ENCODE results near the gene REC8. TPM values are rescaled to one million over a fixed set of nuclear protein-coding genes. Genes with fewer than 3 reads are reported as not detected.
A peak's percentile ranks its signal among the peaks of the same experiment; 100 is the strongest.

Gene REC8
- total RNA-seq, 1 experiment from 2014 or later: 7.6 TPM

- Histone ChIP-seq H2AFZ (ENCODE audit: low read depth, low read length, poor library complexity, severe bottlenecking) (no peak within 1 kb of the TSS), H3K79me2 (ENCODE audit: insufficient read depth, low read length) (peaks cover 54% of the 10 kb centered on the region)
- DNase-seq (ENCODE audit: low read depth, low spot score): peak; percentile 94
Observed at GRCh38 chr14:24146453-24146977, 25.4 kb upstream of the REC8 start, which contains the start of gene PSME2. PSME2 (minus strand) TSS chr14:24146610; CDS start chr14:24146581, 29 bp downstream.

GRCh38 chr14:24146978-24147760, 24.7 kb upstream of the REC8 start, which contains the start of gene RNF31:
RNF31 (plus strand) TSS chr14:24147498; CDS start chr14:24147699, 201 bp downstream.
- Histone ChIP-seq H3K9ac (ENCODE audit: low read length) (peak within 1 kb of the TSS; percentile 86), H4K20me1 (ENCODE audit: insufficient read depth) (no peaks in the 10 kb centered on the region), H3K9me2 (ENCODE audit: insufficient read depth) (no peaks in the 10 kb centered on the region), H3K36me3 (ENCODE audit: control insufficient read depth in 1 of 2, insufficient read depth in 2 of 2, low read length in 2 of 2) (peaks cover 34 to 37% of the 10 kb centered on the region in 2 experiments), H3K27ac (ENCODE audit: low read depth, low read length) (peak within 1 kb of the TSS; percentile 95), H3K4me3 (replicated peaks in 1 of 2; ENCODE audit: low read depth in 1 of 2, low read length in 2 of 2) (peak within 1 kb of the TSS; percentile 97 to 99), H2AFZ (ENCODE audit: low read depth, low read length, poor library complexity, severe bottlenecking) (no peak within 1 kb of the TSS), H3K9me3 (ENCODE audit: control insufficient read depth in 1 of 2, insufficient read depth in 1 of 2, low read depth in 1 of 2, low read length in 2 of 2) (no peaks in the 10 kb centered on the region), H3K27me3 (ENCODE audit: insufficient read depth, low read length) (no peaks in the 10 kb centered on the region), H3K4me2 (ENCODE audit: low read length) (peak within 1 kb of the TSS; percentile 92), H3K79me2 (ENCODE audit: insufficient read depth, low read length) (peaks cover 58% of the 10 kb centered on the region), H3K4me1 (ENCODE audit: control insufficient read depth in 1 of 2, insufficient read depth in 2 of 2, low read length in 2 of 2) (peaks cover 17 to 23% of the 10 kb centered on the region in 2 experiments)
- CTCF ChIA-PET: interaction anchor here (0.6 to 3.9 kb wide), 13 partner anchors 8 to 284 kb away, joined by 3 to 19 read pairs (median 3); partner anchors contain the start of genes CIDEB, DCAF11, IRF9 and NRL
- DNase-seq (ENCODE audit: low read depth, low spot score): peak; percentile 96
- peak; percentile 88 for ATAC-seq
- POLR2A ChIA-PET: interaction anchor here (0.7 to 2.3 kb wide), 13 partner anchors 9 to 284 kb away, joined by 3 to 24 read pairs (median 4); partner anchors contain the start of genes DCAF11, IPO4, IRF9 and NRL
- intact Hi-C loops (cut with micrococcal nuclease): loop anchor here (1.0 kb wide), 1 partner anchor 33 kb away; the partner anchor contains the start of genes DCAF11 and NRL
- no TSS peak for BruUV-seq (replicated peaks)
- RAD21 ChIA-PET (ENCODE audit: low non-redundant PET in 1 of 2, low total read pairs in 2 of 2, uncharacterized antibody in 2 of 2, unreplicated experiment in 2 of 2): interaction anchor here (0.6 to 1.2 kb wide), 3 partner anchors 11 to 38 kb away, joined by 3 to 4 read pairs (median 4); partner anchors contain the start of genes IRF9 (in 1 of the 2) and PSME1 (in 1 of the 2)
- no peak for TF ChIP-seq ZNF274 (IDR thresholded peaks at IDR 0.05; ENCODE audit: low read depth, low read length)
- no peak for TF ChIP-seq TCF7L2 (IDR thresholded peaks at IDR 0.05; ENCODE audit: borderline replicate concordance, extremely low read depth, insufficient read depth, insufficient read length)
- TF ChIP-seq ZBTB33 (IDR thresholded peaks at IDR 0.05; ENCODE audit: extremely low read depth, insufficient replicate concordance, low read length): no peak
- no peak for TF ChIP-seq EGR1 (IDR thresholded peaks at IDR 0.05; ENCODE audit: low read depth)
- TF ChIP-seq POLR2AphosphoS5 (IDR thresholded peaks at IDR 0.05; ENCODE audit: low read depth, low read length): peak; percentile 76
- no peak for TF ChIP-seq SP1 (IDR thresholded peaks at IDR 0.05; ENCODE audit: low read depth)
- no peak for TF ChIP-seq YY1 (IDR thresholded peaks at IDR 0.05; ENCODE audit: extremely low read depth, insufficient replicate concordance, low read depth, low read length)
- peak; percentile 84 for TF ChIP-seq ZFX (IDR thresholded peaks at IDR 0.05)
- TF ChIP-seq SRF (IDR thresholded peaks at IDR 0.05; ENCODE audit: low read depth): no peak
- TF ChIP-seq RAD21 (IDR thresholded peaks at IDR 0.05; ENCODE audit: low read depth): no peak
- TF ChIP-seq FOSL1 (IDR thresholded peaks at IDR 0.05; ENCODE audit: low read depth): no peak
- no peak for TF ChIP-seq ELF1 (IDR thresholded peaks at IDR 0.05; ENCODE audit: borderline replicate concordance, low read depth)
- no peak for TF ChIP-seq POLR2A (IDR thresholded peaks at IDR 0.05; ENCODE audit: borderline replicate concordance, extremely low read depth, insufficient read depth, insufficient read length)
- TF ChIP-seq CBX3 (IDR thresholded peaks at IDR 0.05; ENCODE audit: low read depth): no peak

More at GRCh38 chr14:24146453-24146977, 25.4 kb upstream of the REC8 start, which contains the start of gene PSME2:
- no peaks in the 10 kb centered on the region for H3K9me2 ChIP-seq (ENCODE audit: insufficient read depth)
- H3K27ac ChIP-seq (ENCODE audit: low read depth, low read length): peak within 1 kb of the TSS; percentile 95
- no peaks in the 10 kb centered on the region for H3K9me3 ChIP-seq (ENCODE audit: control insufficient read depth in 1 of 2, insufficient read depth in 1 of 2, low read depth in 1 of 2, low read length in 2 of 2)
- H3K9ac ChIP-seq (ENCODE audit: low read length): peak within 1 kb of the TSS; percentile 86
- H3K27me3 ChIP-seq (ENCODE audit: insufficient read depth, low read length): no peaks in the 10 kb centered on the region
- ChIA-PET RAD21 (ENCODE audit: low non-redundant PET in 1 of 2, low total read pairs in 2 of 2, uncharacterized antibody in 2 of 2, unreplicated experiment in 2 of 2) (interaction anchor here (0.6 to 1.2 kb wide), 3 partner anchors 11 to 37 kb away, joined by 3 to 4 read pairs (median 4); partner anchors contain the start of genes IRF9 (in 1 of the 2) and PSME1 (in 1 of the 2)), CTCF (interaction anchor here (0.6 to 3.9 kb wide), 13 partner anchors 9 to 285 kb away, joined by 3 to 19 read pairs (median 3); partner anchors contain the start of genes CIDEB, DCAF11, IRF9 and NRL), POLR2A (interaction anchor here (0.7 to 2.3 kb wide), 14 partner anchors 9 to 285 kb away, joined by 3 to 24 read pairs (median 4); partner anchors contain the start of genes DCAF11, IPO4, IRF9 and NRL)
- H3K4me2 ChIP-seq (ENCODE audit: low read length): peak within 1 kb of the TSS; percentile 92
- BruUV-seq (replicated peaks): no TSS peak
- H3K4me1 ChIP-seq (ENCODE audit: control insufficient read depth in 1 of 2, insufficient read depth in 2 of 2, low read length in 2 of 2): peaks cover 19 to 27% of the 10 kb centered on the region in 2 experiments
- H3K4me3 ChIP-seq (replicated peaks in 1 of 2; ENCODE audit: low read depth in 1 of 2, low read length in 2 of 2): peak within 1 kb of the TSS; percentile 97 to 99
- peak; percentile 48 for TF ChIP-seq POLR2A (IDR thresholded peaks at IDR 0.05; ENCODE audit: borderline replicate concordance, extremely low read depth, insufficient read depth, insufficient read length)
- TF ChIP-seq POLR2AphosphoS5 (IDR thresholded peaks at IDR 0.05; ENCODE audit: low read depth, low read length): peak; percentile 71; the same call in 1 of the 2 replicates
- TF ChIP-seq YY1 (IDR thresholded peaks at IDR 0.05; ENCODE audit: extremely low read depth, insufficient replicate concordance, low read depth, low read length): peak; percentile 42
- no peak for TF ChIP-seq EZH2phosphoT487 (IDR thresholded peaks at IDR 0.05; ENCODE audit: borderline replicate concordance)
- intact Hi-C loops (cut with micrococcal nuclease): loop anchor here (1.0 kb wide), 1 partner anchor 32 kb away; the partner anchor contains the start of genes DCAF11 and NRL
- H4K20me1 ChIP-seq (ENCODE audit: insufficient read depth): no peaks in the 10 kb centered on the region
- H3K36me3 ChIP-seq (ENCODE audit: control insufficient read depth in 1 of 2, insufficient read depth in 2 of 2, low read length in 2 of 2): peaks cover 29 to 32% of the 10 kb centered on the region in 2 experiments; a peak in 3 of 4 replicates
- peak; percentile 83 for ATAC-seq

Data from HCT116 (cell line).